Type B pancreatic cell (in vitro differentiated cells): ENCODE results near the gene SKIC8. TPM values are rescaled to one million over a fixed set of nuclear protein-coding genes. Genes with fewer than 3 reads are reported as not detected.
A peak's percentile ranks its signal among the peaks of the same experiment; 100 is the strongest.

Experiments used
- DNase-seq: peaks from one replicate; pipeline ENCODE4 v3.0.0; 2021; ENCODE audit warnings: mixed read lengths; ENCODE audit not compliant: unreplicated experiment; ENCODE audit errors: extremely low spot score
- H3K27ac Mint-ChIP-seq: 2 replicates; pipeline ENCODE4 v1.8.0; 2021; ENCODE audit warnings: mild to moderate bottlenecking, mixed read lengths
- H3K27me3 Mint-ChIP-seq: 2 replicates; pipeline ENCODE4 v1.8.0; 2021; ENCODE audit warnings: mixed read lengths
- H3K36me3 Mint-ChIP-seq: 2 replicates; pipeline ENCODE4 v1.8.0; 2021; ENCODE audit warnings: mixed read lengths
- H3K4me1 Mint-ChIP-seq: one replicate; pipeline ENCODE4 v1.8.0; 2021; ENCODE audit warnings: mixed read lengths; ENCODE audit not compliant: unreplicated experiment
- H3K4me3 Mint-ChIP-seq: 2 replicates; pipeline ENCODE4 v1.8.0; 2021; ENCODE audit warnings: mild to moderate bottlenecking, mixed read lengths
- H3K9me3 Mint-ChIP-seq: 2 replicates; pipeline ENCODE4 v1.8.0; 2021; ENCODE audit warnings: mixed read lengths
- CTCF ChIP-seq: fragments of 200-600 bp; sonication (generic); conservative IDR thresholded peaks from 2 replicates; pipeline ENCODE4 v1.5.0; 2021; ENCODE audit warnings: antibody characterized with exemption, mild to moderate bottlenecking
- long read RNA-seq: library from polyadenylated mRNA; unstranded; transcript quantifications from one replicate; pipeline ENCODE4 v2.0.0, GENCODE V29; 2020
- total RNA-seq: library from RNA; stranded (reverse); gene quantifications from 2 replicates; pipeline ENCODE4 v1.2.1, GENCODE V29; 2021; ENCODE audit warnings: low replicate concordance

Gene SKIC8
- total RNA-seq = 43.6 and 54.4 TPM in 2 replicates
- long read RNA-seq, transcript WDR61-201 (11 exons, 1,387 nt) = major isoform, 112 of 147 reads
- long read RNA-seq, partial matches to known transcripts = 4 of 147 reads
- long read RNA-seq, other reads (novel, unspliced or antisense) = 27 of 147 reads

- DNase-seq = peak; percentile 96
- Mint-ChIP-seq H3K36me3 (no peaks in the 10 kb centered on the region), H3K4me3 (peak within 1 kb of the TSS; percentile 96), H3K9me3 (no peaks in the 10 kb centered on the region), H3K27me3 (no peaks in the 10 kb centered on the region), H3K27ac (peak within 1 kb of the TSS; percentile 87), H3K4me1 (peaks cover 21% of the 10 kb centered on the region)
- TF ChIP-seq CTCF = no peak
Measured at GRCh38 chr15:78299101-78299930, at the start of gene SKIC8. Gene SKIC8, minus strand, starts transcription at chr15:78299609. Its CDS starts 3,923 bp downstream, at chr15:78295686.

DNA sequence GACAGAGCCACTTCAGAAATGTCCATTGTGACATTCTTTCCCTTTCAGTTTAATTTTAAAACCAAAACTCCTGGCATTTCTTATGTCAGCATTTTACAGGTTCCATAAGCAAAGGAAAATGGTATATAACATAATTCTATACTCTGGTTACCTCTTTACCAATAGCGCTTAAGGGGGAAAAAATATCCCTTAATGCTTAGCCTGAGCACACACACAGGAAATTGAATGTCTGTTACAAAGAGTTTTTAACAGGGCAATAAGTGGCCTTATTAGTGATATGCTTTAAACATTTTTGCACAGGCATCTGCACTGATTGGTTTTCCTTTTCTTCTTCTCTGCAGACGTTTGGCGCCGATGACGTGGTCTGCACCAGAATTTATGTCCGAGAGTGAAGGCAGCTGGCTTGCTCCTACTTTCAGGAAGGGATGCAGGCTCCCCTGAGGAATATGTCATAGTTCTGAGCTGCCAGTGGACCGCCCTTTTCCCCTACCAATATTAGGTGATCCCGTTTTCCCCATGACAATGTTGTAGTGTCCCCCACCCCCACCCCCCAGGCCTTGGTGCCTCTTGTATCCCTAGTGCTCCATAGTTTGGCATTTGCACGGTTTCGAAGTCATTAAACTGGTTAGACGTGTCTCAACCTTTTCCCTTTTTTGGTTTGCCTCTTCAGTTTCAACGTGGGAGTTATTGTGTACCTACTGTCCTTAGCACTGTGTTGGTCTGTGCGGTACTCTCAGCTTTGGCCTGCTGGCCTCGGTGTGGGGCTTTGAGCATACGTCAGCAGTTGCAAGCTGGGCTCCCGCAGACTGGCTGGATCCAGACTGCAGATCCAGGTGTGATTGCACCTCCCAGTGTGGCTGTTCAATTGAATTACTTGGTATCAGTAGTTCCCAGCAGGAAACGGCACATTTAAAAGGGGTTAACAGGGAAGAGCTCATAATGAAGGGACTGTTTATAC, 48.5 kb upstream of the SKIC8 start:
- no peaks in the 10 kb centered on the region for H3K9me3 Mint-ChIP-seq
- H3K4me3 Mint-ChIP-seq = peak overlapping the region; percentile 10
- H3K27me3 Mint-ChIP-seq = peaks cover 19% of the 10 kb centered on the region
- peaks cover 45% of the 10 kb centered on the region for H3K4me1 Mint-ChIP-seq
- TF ChIP-seq CTCF = no peak
- H3K27ac Mint-ChIP-seq = no peak overlapping the region
- no peak for DNase-seq
- peaks cover 6% of the 10 kb centered on the region for H3K36me3 Mint-ChIP-seq

DNA sequence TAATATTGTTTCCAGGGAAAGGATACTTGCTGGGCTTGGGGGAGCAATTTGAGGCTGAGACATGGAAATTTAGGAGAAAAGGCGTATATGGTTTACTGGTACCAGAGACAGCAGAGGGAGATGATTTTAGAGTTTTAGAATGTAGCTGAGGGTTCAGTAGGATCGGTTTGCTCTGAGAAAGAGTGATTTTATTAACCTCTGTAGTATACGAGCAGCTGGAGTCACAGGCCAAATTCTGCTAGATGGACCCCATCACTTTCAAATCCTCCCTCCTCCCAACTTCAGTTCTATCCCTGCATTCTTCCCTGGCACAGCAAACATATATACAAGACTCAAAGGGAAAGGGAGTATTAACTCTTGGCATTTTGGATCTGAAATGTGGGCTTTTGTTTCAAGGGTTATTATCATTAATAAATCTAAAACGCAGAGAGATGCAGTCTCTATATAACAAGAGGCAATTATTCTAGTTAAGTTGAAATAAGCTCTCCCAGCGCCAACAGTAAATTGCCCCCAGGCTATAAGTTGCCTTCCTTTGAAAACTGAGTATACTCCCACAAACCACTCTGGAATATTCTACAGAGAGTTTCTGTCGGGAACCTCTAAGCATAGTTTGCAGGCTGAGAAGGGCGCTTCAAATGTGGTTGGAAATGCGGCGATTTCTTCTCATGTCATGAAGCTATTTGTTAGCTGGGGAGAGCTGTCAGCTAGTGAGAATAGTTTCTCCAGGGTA, 46.2 kb upstream of the SKIC8 start:
- Mint-ChIP-seq H3K4me1 (peaks cover 45% of the 10 kb centered on the region), H3K27ac (peak overlapping the region; percentile 2), H3K36me3 (peaks cover 6% of the 10 kb centered on the region), H3K27me3 (peaks cover 42% of the 10 kb centered on the region), H3K4me3 (peak overlapping the region; percentile 47), H3K9me3 (no peaks in the 10 kb centered on the region)
- no peak for DNase-seq
- TF ChIP-seq CTCF = no peak

DNA sequence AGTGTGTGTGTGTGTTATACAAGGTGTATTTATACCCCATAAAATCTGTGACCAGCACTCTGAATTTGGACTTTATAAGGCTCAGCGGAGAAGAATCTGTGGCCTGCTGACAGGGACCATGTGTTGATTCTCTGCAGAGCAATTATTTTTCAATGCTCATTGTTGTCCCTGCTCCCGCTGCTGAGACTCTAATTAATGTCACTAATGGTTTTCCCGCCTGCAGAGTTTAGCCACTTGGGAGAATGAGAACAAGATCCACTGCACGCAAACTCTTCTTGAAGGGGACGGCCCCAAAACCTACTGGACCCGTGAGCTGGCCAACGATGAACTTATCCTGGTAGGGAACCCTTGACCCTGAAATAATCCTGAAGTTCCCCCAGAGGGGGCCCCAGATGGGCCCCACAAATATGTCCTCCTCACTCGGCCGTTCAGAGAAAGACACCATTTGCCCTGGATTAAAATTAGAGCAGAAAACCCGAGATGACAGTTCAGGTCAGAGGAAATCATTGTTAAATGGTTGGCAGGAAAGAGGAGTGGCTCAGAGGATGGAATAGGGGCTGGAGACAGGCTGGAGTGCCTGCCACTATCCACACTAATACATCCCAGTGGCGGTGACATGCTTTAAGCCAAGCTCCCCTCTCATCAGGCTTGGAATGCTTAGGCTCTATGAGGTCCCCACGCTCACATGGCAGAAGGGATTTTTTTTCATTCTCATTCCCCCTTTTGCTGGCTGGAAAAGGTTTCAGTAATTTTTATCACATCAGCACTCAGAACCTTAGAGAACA, 44.1 kb upstream of the SKIC8 start:
- peaks cover 44% of the 10 kb centered on the region for H3K4me1 Mint-ChIP-seq
- no peaks in the 10 kb centered on the region for H3K9me3 Mint-ChIP-seq
- DNase-seq = no peak
- no peak overlapping the region for H3K27ac Mint-ChIP-seq
- H3K36me3 Mint-ChIP-seq = peaks cover 5% of the 10 kb centered on the region
- TF ChIP-seq CTCF = no peak
- H3K27me3 Mint-ChIP-seq = peaks cover 62% of the 10 kb centered on the region
- H3K4me3 Mint-ChIP-seq = peak overlapping the region; percentile 80
